Keratinocyte (primary cell): Measurements from ENCODE around the gene SRSF9. TPM values are rescaled to one million over a fixed set of nuclear protein-coding genes. Genes with fewer than 3 reads are reported as not detected.

Source experiments
- DNase-seq: peaks from one replicate; pipeline ENCODE4 v3.0.0-alpha.2; 2011; ENCODE audit warnings: low read depth, missing footprints, low spot score
- FAIRE-seq: peaks from 2 replicates; lab custom pipeline; 2011; peaks lifted over from hg19 to GRCh38; lab: Jason Lieb, UNC
- H2AFZ ChIP-seq: 2 replicates; pipeline ENCODE4 v1.6.0; 2012; ENCODE audit warnings: low read length, control low read depth, inconsistent platforms; ENCODE audit not compliant: control insufficient read depth
- H3K27ac ChIP-seq: 2 replicates; pipeline ENCODE4 v1.5.1; 2011; ENCODE audit warnings: low read length; ENCODE audit not compliant: control insufficient read depth, insufficient read depth
- H3K27me3 ChIP-seq: 3 replicates; pipeline ENCODE4 v1.6.0; 2011; ENCODE audit warnings: low read length; ENCODE audit not compliant: control insufficient read depth, insufficient read depth; ENCODE audit errors: extremely low read depth
- H3K36me3 ChIP-seq, 2 experiments: 2 replicates in 1 of 2; 3 replicates in 1 of 2; pipeline ENCODE4 v1.5.1; 2011; ENCODE audit warnings: low read length in 2 of 2, mild to moderate bottlenecking in 1 of 2; ENCODE audit not compliant: control insufficient read depth in 2 of 2, insufficient read depth in 2 of 2; ENCODE audit errors: extremely low read depth in 1 of 2
- H3K4me1 ChIP-seq: 3 replicates; pipeline ENCODE4 v1.5.1; 2011; ENCODE audit warnings: low read length; ENCODE audit not compliant: control insufficient read depth, insufficient read depth; ENCODE audit errors: extremely low read depth
- H3K4me2 ChIP-seq: 3 replicates; pipeline ENCODE4 v1.6.0; 2011; ENCODE audit warnings: low read depth, low read length; ENCODE audit not compliant: control insufficient read depth, insufficient read depth; ENCODE audit errors: extremely low read depth
- H3K4me3 ChIP-seq, 3 experiments: fragments of 200-600 bp in 1 of 3; sonication (generic) in 1 of 3; 2 replicates in 2 of 3; 3 replicates in 1 of 3; pipeline ENCODE4 v1.5.1; 2011 to 2016; ENCODE audit warnings: low read length in 3 of 3, mild to moderate bottlenecking in 3 of 3, control low read depth in 2 of 3, inconsistent platforms in 1 of 3, low read depth in 1 of 3, mixed read lengths in 1 of 3, mixed run types in 1 of 3, moderate library complexity in 1 of 3; ENCODE audit not compliant: control insufficient read depth in 2 of 3, insufficient read depth in 2 of 3; ENCODE audit errors: extremely low read depth in 1 of 3
- H3K79me2 ChIP-seq: 2 replicates; pipeline ENCODE4 v1.6.0; 2012; ENCODE audit warnings: low read length; ENCODE audit not compliant: control insufficient read depth, insufficient read depth
- H3K9ac ChIP-seq: 3 replicates; pipeline ENCODE4 v1.6.0; 2011; ENCODE audit warnings: low read length; ENCODE audit not compliant: control insufficient read depth, insufficient read depth; ENCODE audit errors: extremely low read depth
- H3K9me1 ChIP-seq: 3 replicates; pipeline ENCODE4 v1.6.0; 2011; ENCODE audit warnings: low read length; ENCODE audit not compliant: control insufficient read depth, insufficient read depth; ENCODE audit errors: extremely low read depth
- H3K9me3 ChIP-seq: 2 replicates; pipeline ENCODE4 v1.5.1; 2012; ENCODE audit warnings: low read depth, low read length; ENCODE audit not compliant: control insufficient read depth
- H4K20me1 ChIP-seq: 3 replicates; pipeline ENCODE4 v1.6.0; 2011; ENCODE audit warnings: low read length; ENCODE audit not compliant: control insufficient read depth, insufficient read depth; ENCODE audit errors: extremely low read depth
- CTCF ChIP-seq, 3 experiments: IDR thresholded peaks in 1 of 3; conservative IDR thresholded peaks in 1 of 3; optimal IDR thresholded peaks in 1 of 3; 2 replicates in 2 of 3; 3 replicates in 1 of 3; pipeline versions ENCODE3 to v1.5.1; 2011; ENCODE audit warnings: low read length in 3 of 3, mild to moderate bottlenecking in 3 of 3, moderate library complexity in 2 of 3, control low read depth in 1 of 3, inconsistent platforms in 1 of 3; ENCODE audit not compliant: insufficient read depth in 2 of 3; ENCODE audit errors: extremely low read depth in 1 of 3
- EZH2 ChIP-seq: IDR thresholded peaks from one replicate; pipeline ENCODE4 v1.6.1; 2012; ENCODE audit warnings: inconsistent platforms, mild to moderate bottlenecking, low read length, moderate library complexity
- dilution Hi-C: fragments of 300-500 bp; cut with MboI; formaldehyde crosslinking; loops from one replicate; pipeline ENCODE4 v1.7.0; 2020; ENCODE audit warnings: low sequenced_read_pairs; ENCODE audit not compliant: extremely low pct_ligation_motif_present
- polyA plus RNA-seq, 5 experiments: library from polyadenylated mRNA; depleted of rRNA in 3 of 5; stranded (reverse) in 3 of 5; stranded (forward) in 1 of 5; unstranded in 1 of 5; fragments of >200 nt; gene quantifications; 1 replicate in 1 of 5; 2 replicates in 3 of 5; 3 replicates in 1 of 5; pipeline versions ENCODE4 v1.2.1 to v1.2.3, GENCODE V29; 2011 to 2012; ENCODE audit warnings: missing spikeins in 2 of 5, low read depth in 1 of 5, low replicate concordance in 1 of 5

The SRSF9 gene
- polyA plus RNA-seq, 1 donor (not counting 4 experiments of a cell fraction or from before 2014, with no cell fraction given): 159 TPM

- Histone ChIP-seq H3K27me3 (no peaks in the 10 kb centered on the region), H3K9me1 (no peaks in the 10 kb centered on the region), H3K9me3 (no peaks in the 10 kb centered on the region), H3K4me2 (peak overlapping the region; percentile 86), H2AFZ (peak overlapping the region; percentile 49), H3K36me3 (peaks cover 6 to 17% of the 10 kb centered on the region in 2 experiments), H3K9ac (peak overlapping the region; percentile 87), H3K4me3 (peak overlapping the region; percentile 90 to 97 (median 91)), H3K79me2 (peaks cover 72% of the 10 kb centered on the region), H4K20me1 (peaks cover 11% of the 10 kb centered on the region), H3K27ac (peak overlapping the region; percentile 77), H3K4me1 (peaks cover 15% of the 10 kb centered on the region)
- FAIRE-seq (no peak), DNase-seq (no peak)
- TF ChIP-seq EZH2: no peak
- peak in 1 of 3 experiments; percentile 30 for TF ChIP-seq CTCF (optimal IDR thresholded peaks at IDR 0.05 in 1 of 3, IDR thresholded peaks at IDR 0.05 in 1 of 3, conservative IDR thresholded peaks at IDR 0.05 in 1 of 3; ENCODE audit: extremely low read depth in 1 of 3, insufficient read depth in 2 of 3, low read length in 3 of 3)
- dilution Hi-C loops: no loop called here
These were observed 613 bp downstream of the SRSF9 start for GRCh38 chr12:120468821-120469449.

GRCh38 chr12:120468325-120468820 is 1.2 kb downstream of the SRSF9 start:
- Histone ChIP-seq H3K9ac (peak overlapping the region; percentile 87), H3K27me3 (no peaks in the 10 kb centered on the region), H3K79me2 (peaks cover 77% of the 10 kb centered on the region), H3K27ac (peak overlapping the region; percentile 77), H3K4me1 (peaks cover 11% of the 10 kb centered on the region), H4K20me1 (peaks cover 11% of the 10 kb centered on the region), H3K4me3 (peak overlapping the region; percentile 90 to 97 (median 91)), H3K9me3 (no peaks in the 10 kb centered on the region), H3K4me2 (peak overlapping the region; percentile 86), H3K36me3 (peaks cover 10 to 23% of the 10 kb centered on the region in 2 experiments), H2AFZ (no peak overlapping the region), H3K9me1 (no peaks in the 10 kb centered on the region)
- no peak for FAIRE-seq
- dilution Hi-C loops: no loop called here
- no peak for TF ChIP-seq CTCF (optimal IDR thresholded peaks at IDR 0.05 in 1 of 3, IDR thresholded peaks at IDR 0.05 in 1 of 3, conservative IDR thresholded peaks at IDR 0.05 in 1 of 3; ENCODE audit: extremely low read depth in 1 of 3, insufficient read depth in 2 of 3, low read length in 3 of 3)
- DNase-seq: no peak
